ENCODE measurements around the gene AFF3. TPM values are rescaled to one million over a fixed set of nuclear protein-coding genes. Genes with fewer than 3 reads are reported as not detected.

Gene AFF3
- total and polyA plus RNA-seq, 3 donors from 2014 or later: 18.0 to 34.4 (median 27.1) TPM

- H3K4me1 ChIP-seq: peaks cover 3% of the 10 kb centered on the region
- H3K4me3 ChIP-seq: no peak overlapping the region
- no peak for DNase-seq
- H3K36me3 ChIP-seq (ENCODE audit: low read depth, missing control alignments): no peaks in the 10 kb centered on the region
- no peaks in the 10 kb centered on the region for H3K9me3 ChIP-seq
- H3K27ac ChIP-seq: no peak overlapping the region
- WGBS, 2 donors: 81 to 93% methylated on average over 6 of the region's 6 CpGs
- no peak for TF ChIP-seq POLR2A (IDR thresholded peaks at IDR 0.05)
- TF ChIP-seq, protein P1, sequence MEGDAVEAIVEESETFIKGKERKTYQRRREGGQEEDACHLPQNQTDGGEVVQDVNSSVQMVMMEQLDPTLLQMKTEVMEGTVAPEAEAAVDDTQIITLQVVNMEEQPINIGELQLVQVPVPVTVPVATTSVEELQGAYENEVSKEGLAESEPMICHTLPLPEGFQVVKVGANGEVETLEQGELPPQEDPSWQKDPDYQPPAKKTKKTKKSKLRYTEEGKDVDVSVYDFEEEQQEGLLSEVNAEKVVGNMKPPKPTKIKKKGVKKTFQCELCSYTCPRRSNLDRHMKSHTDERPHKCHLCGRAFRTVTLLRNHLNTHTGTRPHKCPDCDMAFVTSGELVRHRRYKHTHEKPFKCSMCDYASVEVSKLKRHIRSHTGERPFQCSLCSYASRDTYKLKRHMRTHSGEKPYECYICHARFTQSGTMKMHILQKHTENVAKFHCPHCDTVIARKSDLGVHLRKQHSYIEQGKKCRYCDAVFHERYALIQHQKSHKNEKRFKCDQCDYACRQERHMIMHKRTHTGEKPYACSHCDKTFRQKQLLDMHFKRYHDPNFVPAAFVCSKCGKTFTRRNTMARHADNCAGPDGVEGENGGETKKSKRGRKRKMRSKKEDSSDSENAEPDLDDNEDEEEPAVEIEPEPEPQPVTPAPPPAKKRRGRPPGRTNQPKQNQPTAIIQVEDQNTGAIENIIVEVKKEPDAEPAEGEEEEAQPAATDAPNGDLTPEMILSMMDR (IDR thresholded peaks at IDR 0.05): no peak
- intact Hi-C loops (cut with DNase I; ENCODE audit: low total_unique reads): no loop called here
- no peaks in the 10 kb centered on the region for H3K27me3 ChIP-seq
Observed at GRCh38 chr2:100038011-100038410, 104.4 kb downstream of the AFF3 start.

GRCh38 chr2:100036793-100037192 lies 105.6 kb downstream of the AFF3 start:
- H3K4me1 ChIP-seq: peaks cover 3% of the 10 kb centered on the region
- no peaks in the 10 kb centered on the region for H3K9me3 ChIP-seq
- H3K4me3 ChIP-seq: no peak overlapping the region
- no peaks in the 10 kb centered on the region for H3K36me3 ChIP-seq (ENCODE audit: low read depth, missing control alignments)
- TF ChIP-seq, protein P1 (IDR thresholded peaks at IDR 0.05): no peak
- no peak for TF ChIP-seq POLR2A (IDR thresholded peaks at IDR 0.05)
- intact Hi-C loops (cut with DNase I; ENCODE audit: low total_unique reads): no loop called here
- WGBS, 2 donors: 57% methylated on average over 4 of the region's 4 CpGs
- no peak for DNase-seq
- H3K27me3 ChIP-seq: no peaks in the 10 kb centered on the region
- H3K27ac ChIP-seq: no peak overlapping the region

GRCh38 chr2:100036026-100036425 lies 106.4 kb downstream of the AFF3 start:
- no peaks in the 10 kb centered on the region for H3K36me3 ChIP-seq (ENCODE audit: low read depth, missing control alignments)
- H3K4me1 ChIP-seq: peaks cover 3% of the 10 kb centered on the region
- H3K4me3 ChIP-seq: no peak overlapping the region
- no peak overlapping the region for H3K27ac ChIP-seq
- WGBS, 2 donors: 94 to 97% methylated on average over 2 of the region's 2 CpGs
- intact Hi-C loops (cut with DNase I; ENCODE audit: low total_unique reads): no loop called here
- H3K27me3 ChIP-seq: no peaks in the 10 kb centered on the region
- DNase-seq: no peak
- no peaks in the 10 kb centered on the region for H3K9me3 ChIP-seq
- TF ChIP-seq, protein P1 (IDR thresholded peaks at IDR 0.05): no peak
- TF ChIP-seq POLR2A (IDR thresholded peaks at IDR 0.05): no peak

DNA sequence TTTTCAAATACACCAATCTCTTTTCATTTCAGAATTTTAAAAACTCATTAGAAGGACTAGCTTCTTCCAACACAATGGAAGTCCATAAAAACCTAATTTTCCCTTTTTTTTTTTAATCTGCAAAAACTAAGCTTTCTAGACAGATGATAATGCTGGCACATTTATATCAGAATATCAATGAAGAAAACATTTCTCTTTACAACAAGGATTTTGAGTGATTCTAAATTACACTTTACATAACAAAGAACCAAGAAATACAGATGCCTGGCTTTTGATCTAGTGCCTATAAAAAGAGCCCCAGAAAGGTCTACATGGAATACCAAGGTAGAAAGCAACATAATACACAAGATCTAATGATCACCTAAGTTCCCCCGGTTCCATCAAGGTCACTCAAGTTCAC lies 108.0 kb downstream of the AFF3 start:
- Histone ChIP-seq H3K36me3 (ENCODE audit: low read depth, missing control alignments) (no peaks in the 10 kb centered on the region), H3K27me3 (no peaks in the 10 kb centered on the region), H3K27ac (no peak overlapping the region), H3K9me3 (no peaks in the 10 kb centered on the region), H3K4me3 (no peak overlapping the region), H3K4me1 (peaks cover 3% of the 10 kb centered on the region)
- no peak for DNase-seq
- TF ChIP-seq, protein P1 (IDR thresholded peaks at IDR 0.05): no peak
- no peak for TF ChIP-seq POLR2A (IDR thresholded peaks at IDR 0.05)
- intact Hi-C loops (cut with DNase I; ENCODE audit: low total_unique reads): no loop called here
- 74 to 83% methylated on average over 1 of the region's 1 CpG for WGBS, 2 donors

DNA sequence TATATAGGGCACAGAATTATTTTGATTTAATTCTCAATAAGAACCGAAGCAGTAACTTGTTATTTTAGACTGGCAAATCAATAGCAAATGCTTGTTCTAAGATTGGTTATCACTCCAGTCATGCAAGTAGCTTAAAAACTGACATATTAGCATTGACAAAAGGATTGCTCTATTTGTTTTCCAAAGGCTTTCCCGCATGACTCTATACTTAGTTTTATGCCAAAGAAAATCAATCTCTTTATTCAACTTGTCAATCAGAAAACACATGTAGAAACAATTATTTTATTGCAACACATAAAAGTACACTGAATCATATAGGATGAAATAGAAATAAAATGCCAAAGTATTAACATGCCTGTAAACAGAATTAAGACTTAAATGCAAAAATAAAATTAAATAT lies 108.4 kb downstream of the AFF3 start:
- 92 to 94% methylated on average over 2 of the region's 2 CpGs for WGBS, 2 donors
- TF ChIP-seq POLR2A (IDR thresholded peaks at IDR 0.05): no peak
- TF ChIP-seq, protein P1 (IDR thresholded peaks at IDR 0.05): no peak
- Histone ChIP-seq H3K27ac (no peak overlapping the region), H3K4me1 (peaks cover 3% of the 10 kb centered on the region), H3K36me3 (ENCODE audit: low read depth, missing control alignments) (no peaks in the 10 kb centered on the region), H3K9me3 (no peaks in the 10 kb centered on the region), H3K27me3 (no peaks in the 10 kb centered on the region), H3K4me3 (no peak overlapping the region)
- no peak for DNase-seq
- intact Hi-C loops (cut with DNase I; ENCODE audit: low total_unique reads): no loop called here
